Tibial nerve (tissue), 4 donors: ENCODE measurements around the gene BEAN1. TPM values are rescaled to one million over a fixed set of nuclear protein-coding genes. Genes with fewer than 3 reads are reported as not detected.

Source experiments
- DNase-seq, 2 donors: peaks; one replicate each; pipeline ENCODE4 v3.0.0-alpha.2; 2019; ENCODE audit warnings: low spot score in 2 of 2
- H3K27ac ChIP-seq, 4 donors: fragments of 200-600 bp; sonication (generic) in 3 of 4; one replicate each; pipeline ENCODE4 v1.5.1; 2017 to 2019; ENCODE audit warnings: mild to moderate bottlenecking in 1 of 4
- H3K27me3 ChIP-seq, 2 donors: fragments of 200-600 bp; sonication (generic) in 1 of 2; one replicate each; pipeline versions ENCODE4 v1.5.1 to v1.6.0; 2017 to 2019
- H3K36me3 ChIP-seq, 3 donors: fragments of 200-600 bp; sonication (generic); one replicate each; pipeline ENCODE4 v1.5.1; 2018 to 2019
- H3K4me1 ChIP-seq, 4 donors: fragments of 200-600 bp; sonication (generic) in 3 of 4; one replicate each; pipeline ENCODE4 v1.5.1; 2017 to 2019
- H3K4me3 ChIP-seq, 4 donors: fragments of 200-600 bp; sonication (generic) in 3 of 4; one replicate each; pipeline ENCODE4 v1.5.1; 2017 to 2019; ENCODE audit warnings: mild to moderate bottlenecking in 1 of 4, moderate library complexity in 1 of 4
- H3K9me3 ChIP-seq, 4 donors: fragments of 200-600 bp; sonication (generic) in 3 of 4; one replicate each; pipeline ENCODE4 v1.5.1; 2017 to 2019
- EP300 ChIP-seq, 2 donors: sonication (generic); formaldehyde crosslinking; IDR thresholded peaks; one replicate each; pipeline ENCODE4 v1.6.1; 2017; ENCODE audit warnings: antibody characterized with exemption in 2 of 2, mild to moderate bottlenecking in 1 of 2
- POLR2A ChIP-seq, 2 donors: fragments of 450-650 bp; IDR thresholded peaks; one replicate each; pipeline ENCODE4 v1.6.1; 2017; ENCODE audit warnings: antibody characterized with exemption in 2 of 2, mild to moderate bottlenecking in 2 of 2, moderate library complexity in 2 of 2
- WGBS, 2 donors: methylation state at CpG; one replicate each; pipeline ENCODE4 v1.1.5; 2018; 5-methylcytosine and 5-hydroxymethylcytosine counted together
- total RNA-seq, 4 donors: library from RNA; depleted of rRNA; stranded (reverse); fragments of >200 nt; gene quantifications; one replicate each; pipeline ENCODE4 v1.1.0, GENCODE V29; 2016
- TF ChIP-seq, protein P1 (sequence below), 5 experiments: fragments of 200-600 bp in 3 of 5; fragments of 450-650 bp in 2 of 5; sonication (generic) in 3 of 5; IDR thresholded peaks; one replicate each; pipeline ENCODE4 v1.5.1; 2016 to 2019; ENCODE audit warnings: antibody characterized with exemption in 5 of 5, mild to moderate bottlenecking in 3 of 5, moderate library complexity in 2 of 5

The BEAN1 gene
- total RNA-seq, 4 donors from 2014 or later = 0.21 to 1.4 (median 0.30) TPM; not detected in 1

DNA sequence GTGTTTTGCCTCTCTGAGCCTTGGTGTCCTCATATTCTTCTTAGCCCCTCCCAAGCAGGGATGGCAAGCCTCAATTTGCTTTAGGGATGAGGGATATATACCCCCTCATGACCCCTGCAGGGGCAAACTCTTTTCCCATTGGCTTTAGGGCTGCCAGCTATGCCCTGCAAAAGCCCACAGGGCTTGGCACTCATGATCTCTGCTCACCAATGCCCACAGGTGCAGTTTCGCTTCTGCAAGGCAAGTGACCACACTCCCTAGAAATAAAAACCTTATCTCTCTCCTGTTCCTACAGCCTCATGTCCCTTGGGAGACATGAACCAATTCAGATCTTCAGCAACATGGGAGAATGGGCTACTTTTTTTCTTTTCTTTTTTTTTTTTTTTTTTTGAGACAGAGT is 8.8 kb downstream of the BEAN1 start:
- Histone ChIP-seq H3K27me3 (peaks cover 0 to 5% of the 10 kb centered on the region in 2 donors), H3K4me1 (no peaks in the 10 kb centered on the region), H3K4me3 (no peak overlapping the region), H3K36me3 (no peaks in the 10 kb centered on the region), H3K9me3 (no peaks in the 10 kb centered on the region), H3K27ac (no peak overlapping the region)
- WGBS, 2 donors = 83 to 100% methylated on average over 1 of the region's 1 CpG
- no peak for TF ChIP-seq POLR2A (IDR thresholded peaks at IDR 0.05)
- TF ChIP-seq EP300 (IDR thresholded peaks at IDR 0.05) = no peak
- TF ChIP-seq, protein P1, sequence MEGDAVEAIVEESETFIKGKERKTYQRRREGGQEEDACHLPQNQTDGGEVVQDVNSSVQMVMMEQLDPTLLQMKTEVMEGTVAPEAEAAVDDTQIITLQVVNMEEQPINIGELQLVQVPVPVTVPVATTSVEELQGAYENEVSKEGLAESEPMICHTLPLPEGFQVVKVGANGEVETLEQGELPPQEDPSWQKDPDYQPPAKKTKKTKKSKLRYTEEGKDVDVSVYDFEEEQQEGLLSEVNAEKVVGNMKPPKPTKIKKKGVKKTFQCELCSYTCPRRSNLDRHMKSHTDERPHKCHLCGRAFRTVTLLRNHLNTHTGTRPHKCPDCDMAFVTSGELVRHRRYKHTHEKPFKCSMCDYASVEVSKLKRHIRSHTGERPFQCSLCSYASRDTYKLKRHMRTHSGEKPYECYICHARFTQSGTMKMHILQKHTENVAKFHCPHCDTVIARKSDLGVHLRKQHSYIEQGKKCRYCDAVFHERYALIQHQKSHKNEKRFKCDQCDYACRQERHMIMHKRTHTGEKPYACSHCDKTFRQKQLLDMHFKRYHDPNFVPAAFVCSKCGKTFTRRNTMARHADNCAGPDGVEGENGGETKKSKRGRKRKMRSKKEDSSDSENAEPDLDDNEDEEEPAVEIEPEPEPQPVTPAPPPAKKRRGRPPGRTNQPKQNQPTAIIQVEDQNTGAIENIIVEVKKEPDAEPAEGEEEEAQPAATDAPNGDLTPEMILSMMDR (IDR thresholded peaks at IDR 0.05) = no peak
- no peak for DNase-seq

DNA sequence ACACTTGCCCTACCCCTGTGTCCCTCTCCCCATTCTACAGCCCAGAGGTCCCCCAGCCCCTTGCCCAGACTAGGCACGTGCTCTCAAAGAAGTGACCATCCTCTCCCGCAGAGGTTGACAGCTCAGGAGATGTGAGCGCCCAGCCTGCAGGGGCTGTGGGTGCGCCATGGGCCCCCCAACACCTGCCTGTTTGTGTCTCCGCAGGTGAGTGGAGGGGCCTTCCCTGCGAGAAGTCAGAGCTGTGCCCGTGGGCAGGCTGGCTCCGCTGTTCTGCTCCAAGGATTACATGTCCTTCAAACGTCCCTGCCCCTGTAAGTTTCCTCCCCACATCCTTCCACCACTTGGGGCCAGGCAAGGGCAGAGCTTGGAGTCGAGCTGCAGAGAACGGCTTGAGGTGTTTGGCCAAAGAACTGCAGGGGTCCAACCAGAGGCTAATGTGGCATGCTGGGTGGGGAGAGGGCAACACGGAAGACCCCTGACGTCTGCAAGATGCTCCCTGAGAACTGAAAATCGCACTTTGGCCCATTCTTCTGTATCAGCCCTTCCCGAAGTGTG is 10.4 kb downstream of the BEAN1 start:
- Histone ChIP-seq H3K27me3 (peaks cover 0 to 5% of the 10 kb centered on the region in 2 donors), H3K9me3 (no peaks in the 10 kb centered on the region), H3K36me3 (no peaks in the 10 kb centered on the region), H3K27ac (no peak overlapping the region), H3K4me3 (no peak overlapping the region), H3K4me1 (no peaks in the 10 kb centered on the region)
- TF ChIP-seq POLR2A (IDR thresholded peaks at IDR 0.05) = no peak
- 70 to 72% methylated on average over 15 of the region's 15 CpGs for WGBS, 2 donors
- DNase-seq = no peak

DNA sequence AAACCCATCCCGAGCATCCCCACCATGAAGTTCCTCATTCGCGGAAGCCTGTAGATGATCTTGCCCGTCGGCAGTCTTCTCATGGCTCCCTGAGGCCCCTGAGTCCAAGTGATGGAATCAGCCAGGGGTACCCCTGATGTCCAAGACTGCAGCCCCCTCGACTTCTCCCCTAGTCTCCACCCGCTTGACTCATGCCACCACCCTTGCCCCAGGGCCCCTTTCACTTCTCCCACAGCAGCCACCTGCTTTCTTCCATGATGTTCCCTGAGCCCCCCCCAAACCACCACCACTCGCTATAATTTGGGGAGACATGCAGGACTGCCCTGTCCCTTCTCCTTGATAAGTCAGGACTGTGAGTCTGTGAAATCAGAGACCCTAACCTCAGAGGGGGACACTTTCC is 11.4 kb downstream of the BEAN1 start:
- Histone ChIP-seq H3K27me3 (peaks cover 0 to 5% of the 10 kb centered on the region in 2 donors), H3K27ac (no peak overlapping the region), H3K9me3 (no peaks in the 10 kb centered on the region), H3K4me1 (no peaks in the 10 kb centered on the region), H3K4me3 (no peak overlapping the region), H3K36me3 (no peaks in the 10 kb centered on the region)
- DNase-seq = no peak
- TF ChIP-seq POLR2A (IDR thresholded peaks at IDR 0.05) (no peak), EP300 (IDR thresholded peaks at IDR 0.05) (no peak)
- TF ChIP-seq, protein P1 (IDR thresholded peaks at IDR 0.05) = no peak
- WGBS, 2 donors = 85 to 88% methylated on average over 8 of the region's 8 CpGs

DNA sequence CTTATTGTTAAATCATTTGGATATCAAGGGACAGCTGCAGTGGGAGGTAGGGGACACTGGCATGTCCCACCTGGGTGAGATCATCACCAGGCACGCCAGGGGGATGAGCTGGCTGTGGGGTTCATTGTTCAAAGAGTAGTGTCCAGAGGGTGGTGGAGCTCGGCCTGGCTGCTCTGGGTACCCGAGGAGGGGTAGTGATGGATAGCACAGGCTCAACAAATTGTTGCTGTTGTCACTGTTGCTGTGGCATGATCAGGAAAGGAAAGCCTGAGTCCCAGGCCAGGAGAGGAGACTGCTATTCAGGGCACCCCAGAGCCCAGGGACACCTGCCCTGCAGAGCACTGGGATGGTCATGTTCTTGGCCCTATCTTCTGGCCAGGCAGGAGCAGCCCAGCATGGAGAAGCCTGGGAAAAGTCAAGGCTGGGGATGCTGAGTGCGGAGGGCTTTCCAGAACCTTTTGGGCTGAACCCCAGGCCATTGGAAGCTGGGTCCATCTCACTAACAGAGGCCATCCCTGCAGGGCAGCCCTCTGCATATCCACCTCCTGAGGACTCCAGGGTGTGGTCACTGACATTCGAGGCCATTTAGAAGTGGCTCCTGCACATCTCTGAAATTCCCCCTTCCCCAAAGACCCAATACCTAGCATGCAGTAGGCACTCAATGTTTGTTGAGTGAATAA is 12.1 kb downstream of the BEAN1 start:
- no peak for DNase-seq
- WGBS, 2 donors = 79 to 92% methylated on average over 4 to 5 of the region's 5 CpGs
- no peaks in the 10 kb centered on the region for H3K36me3 ChIP-seq
- no peak overlapping the region for H3K27ac ChIP-seq
- no peak overlapping the region for H3K4me3 ChIP-seq
- H3K27me3 ChIP-seq = peaks cover 0 to 5% of the 10 kb centered on the region in 2 donors
- H3K9me3 ChIP-seq = no peaks in the 10 kb centered on the region
- TF ChIP-seq EP300 (IDR thresholded peaks at IDR 0.05) (no peak), POLR2A (IDR thresholded peaks at IDR 0.05) (no peak)
- TF ChIP-seq, protein P1 (IDR thresholded peaks at IDR 0.05) = no peak
- H3K4me1 ChIP-seq = no peaks in the 10 kb centered on the region

DNA sequence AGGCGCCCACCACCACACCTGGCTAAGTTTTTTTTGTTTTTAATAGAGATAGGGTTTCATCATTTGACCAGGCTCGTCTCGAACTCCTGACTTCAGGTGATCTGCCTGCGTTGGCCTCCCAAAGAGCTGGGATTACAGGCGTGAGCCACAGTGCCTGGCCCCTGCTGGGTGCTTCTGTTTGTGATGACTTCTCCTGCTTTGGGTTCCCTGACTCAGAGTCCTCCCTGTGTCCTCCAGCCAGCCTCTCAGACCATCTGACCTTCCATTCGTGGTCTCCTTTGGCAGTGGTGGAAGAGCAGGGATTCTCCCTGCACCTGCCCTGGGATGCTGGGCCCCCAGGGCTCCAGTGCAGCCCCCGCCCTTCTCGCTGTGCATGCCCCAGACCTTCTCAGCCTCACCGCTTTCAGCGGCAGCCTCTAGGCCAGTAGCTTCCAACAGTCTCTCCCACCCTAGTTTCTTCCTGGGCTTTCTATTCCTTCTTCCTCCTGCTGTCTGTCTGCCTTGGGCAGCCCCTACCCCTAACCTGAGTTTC is 13.2 kb downstream of the BEAN1 start:
- Histone ChIP-seq H3K9me3 (no peaks in the 10 kb centered on the region), H3K4me3 (no peak overlapping the region), H3K4me1 (no peaks in the 10 kb centered on the region), H3K27ac (no peak overlapping the region), H3K36me3 (no peaks in the 10 kb centered on the region), H3K27me3 (no peaks in the 10 kb centered on the region)
- no peak for DNase-seq
- WGBS, 2 donors = 82 to 87% methylated on average over 10 of the region's 10 CpGs
- TF ChIP-seq, protein P1 (IDR thresholded peaks at IDR 0.05) = no peak
- TF ChIP-seq POLR2A (IDR thresholded peaks at IDR 0.05) = no peak
- TF ChIP-seq EP300 (IDR thresholded peaks at IDR 0.05) = no peak
